ENCODE data around the gene POLN. TPM values are rescaled to one million over a fixed set of nuclear protein-coding genes. Genes with fewer than 3 reads are reported as not detected.

POLN gene
- total RNA-seq, 2 donors from 2014 or later = 1.3 to 2.8 TPM

DNA sequence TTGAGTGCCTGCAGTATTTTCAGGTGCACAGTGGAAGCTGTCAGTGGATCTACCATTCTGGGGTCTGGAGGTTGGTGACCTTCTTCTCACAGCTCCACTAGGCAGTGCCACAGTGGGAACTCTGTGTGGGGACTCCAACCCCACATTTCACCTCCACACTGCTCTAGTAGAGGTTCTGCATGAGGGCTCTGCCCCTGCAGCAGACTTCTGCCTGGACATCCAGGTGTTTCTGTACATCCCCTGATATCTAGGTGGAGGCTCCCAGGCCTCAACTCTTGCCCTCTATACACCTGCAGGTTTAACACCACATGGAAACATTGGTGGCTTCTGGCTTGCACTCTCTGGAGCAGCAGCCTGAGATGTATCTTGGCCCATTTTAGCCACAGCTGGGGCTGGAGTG lies 216.1 kb downstream of the POLN start:
- Histone ChIP-seq H3K4me1 (no peaks in the 10 kb centered on the region), H3K27ac (no peak overlapping the region), H3K27me3 (no peaks in the 10 kb centered on the region), H3K36me3 (no peaks in the 10 kb centered on the region), H3K9me3 (no peaks in the 10 kb centered on the region), H3K4me3 (no peak overlapping the region)
- DNase-seq (ENCODE audit: low spot score) = no peak
- TF ChIP-seq, protein P1, sequence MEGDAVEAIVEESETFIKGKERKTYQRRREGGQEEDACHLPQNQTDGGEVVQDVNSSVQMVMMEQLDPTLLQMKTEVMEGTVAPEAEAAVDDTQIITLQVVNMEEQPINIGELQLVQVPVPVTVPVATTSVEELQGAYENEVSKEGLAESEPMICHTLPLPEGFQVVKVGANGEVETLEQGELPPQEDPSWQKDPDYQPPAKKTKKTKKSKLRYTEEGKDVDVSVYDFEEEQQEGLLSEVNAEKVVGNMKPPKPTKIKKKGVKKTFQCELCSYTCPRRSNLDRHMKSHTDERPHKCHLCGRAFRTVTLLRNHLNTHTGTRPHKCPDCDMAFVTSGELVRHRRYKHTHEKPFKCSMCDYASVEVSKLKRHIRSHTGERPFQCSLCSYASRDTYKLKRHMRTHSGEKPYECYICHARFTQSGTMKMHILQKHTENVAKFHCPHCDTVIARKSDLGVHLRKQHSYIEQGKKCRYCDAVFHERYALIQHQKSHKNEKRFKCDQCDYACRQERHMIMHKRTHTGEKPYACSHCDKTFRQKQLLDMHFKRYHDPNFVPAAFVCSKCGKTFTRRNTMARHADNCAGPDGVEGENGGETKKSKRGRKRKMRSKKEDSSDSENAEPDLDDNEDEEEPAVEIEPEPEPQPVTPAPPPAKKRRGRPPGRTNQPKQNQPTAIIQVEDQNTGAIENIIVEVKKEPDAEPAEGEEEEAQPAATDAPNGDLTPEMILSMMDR (IDR thresholded peaks at IDR 0.05) = no peak

DNA sequence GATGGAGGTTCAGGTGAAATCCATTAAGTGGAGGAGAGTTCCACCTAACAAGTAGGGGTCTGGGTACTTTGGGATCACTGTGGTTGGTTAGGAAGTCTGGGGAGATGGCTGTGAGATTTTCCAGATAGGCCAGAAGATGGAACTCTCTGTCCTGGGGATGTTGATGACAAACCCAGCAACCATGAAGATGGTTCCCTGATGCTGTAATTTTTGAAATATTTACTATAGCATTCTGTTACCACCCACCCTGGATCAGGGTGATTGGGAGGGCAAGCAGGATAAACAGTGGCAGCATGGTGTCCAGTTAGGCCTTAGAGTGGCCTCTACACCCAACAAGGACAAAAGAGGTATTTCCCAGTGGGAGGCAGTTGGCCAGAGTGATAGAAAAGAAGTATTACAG lies 217.2 kb downstream of the POLN start:
- Histone ChIP-seq H3K36me3 (no peaks in the 10 kb centered on the region), H3K4me1 (no peaks in the 10 kb centered on the region), H3K27me3 (no peaks in the 10 kb centered on the region), H3K9me3 (no peaks in the 10 kb centered on the region), H3K4me3 (no peak overlapping the region), H3K27ac (no peak overlapping the region)
- DNase-seq (ENCODE audit: low spot score) = no peak
- TF ChIP-seq, protein P1 (IDR thresholded peaks at IDR 0.05) = no peak

Other genes starting within 250 kb of the POLN start
- gene NELFA, start 233.1 kb downstream of the POLN start, total RNA-seq = 10 to 100 TPM in 1 of 2 donors, 1 to 10 TPM in 1; 8.0 to 12.7 TPM
- 1 to 10 TPM; 3.0 to 3.2 TPM for gene NAT8L, start 182.8 kb downstream of the POLN start, total RNA-seq
- 1 to 10 TPM; 3.7 to 4.1 TPM for gene HAUS3, start within 50 bp of the POLN start, total RNA-seq
- gene MXD4, start 20.0 kb upstream of the POLN start, total RNA-seq = 10 to 100 TPM; 33.4 to 34.9 TPM
- gene ZFYVE28, start 176.5 kb upstream of the POLN start, total RNA-seq = 1 to 10 TPM; 3.4 to 6.0 TPM
- gene CFAP99, start 176.8 kb upstream of the POLN start, total RNA-seq = not detected
- 10 to 100 TPM; 30.0 to 31.3 TPM for gene RNF4, start 227.0 kb upstream of the POLN start, total RNA-seq